K562 treated with DMSO at 1 percent for 24 hours (cell line): Measurements from ENCODE around the gene ATOH7. TPM values are rescaled to one million over a fixed set of nuclear protein-coding genes. Genes with fewer than 3 reads are reported as not detected.

Experiments used
- total RNA-seq: library from RNA; unstranded; fragments of 300-600 nt; gene quantifications from 2 replicates; pipeline ENCODE4 v1.2.3, GENCODE V29; 2022; ENCODE audit warnings: low read depth; ENCODE audit not compliant: insufficient read depth

Gene ATOH7
- total RNA-seq: not detected in 2 replicates

DNA sequence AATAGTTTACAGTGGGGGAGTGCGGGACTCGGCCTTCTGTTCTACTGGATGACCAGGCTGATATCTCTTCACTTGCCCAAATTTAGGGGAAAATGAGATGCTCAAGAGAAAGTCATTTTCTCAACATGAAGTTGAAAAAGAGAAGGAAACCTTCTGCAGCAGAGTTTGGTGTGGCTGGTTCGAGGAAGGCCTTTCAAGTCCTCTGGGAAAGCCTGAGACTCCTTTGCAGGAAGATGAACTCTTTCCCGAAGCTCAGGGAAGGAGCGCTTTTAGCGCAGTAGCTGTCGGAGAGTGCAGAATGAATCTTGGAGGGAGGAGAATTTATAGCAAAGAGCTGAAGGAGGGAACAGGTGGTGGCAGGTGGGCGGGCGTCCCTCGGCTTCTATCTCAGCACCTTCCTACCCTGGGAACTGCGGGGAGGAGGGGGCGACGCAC, at the start of gene ATOH7:
Gene ATOH7, minus strand, starts transcription at position 297 of the 435 bp plus-strand sequence. CDS start 436 bp downstream, outside the sequence.

Other genes starting within 250 kb of the ATOH7 start
- 14.8 and 19.4 TPM in 2 replicates for gene HERC4, start 156.8 kb downstream of the ATOH7 start, total RNA-seq
- not detected in 2 replicates for gene MYPN, start 122.6 kb downstream of the ATOH7 start, total RNA-seq
- 99.4 and 116 TPM in 2 replicates for gene HNRNPH3, start 100.0 kb upstream of the ATOH7 start, total RNA-seq
- 1.8 and 1.9 TPM in 2 replicates for gene PBLD, start 100.8 kb upstream of the ATOH7 start, total RNA-seq
- gene RUFY2, start 175.2 kb upstream of the ATOH7 start, total RNA-seq: 3.4 and 4.2 TPM in 2 replicates
- 13.8 and 16.0 TPM in 2 replicates for gene DNA2, start 239.9 kb upstream of the ATOH7 start, total RNA-seq